CD8-positive, alpha-beta memory T cell (primary cell): ENCODE measurements around the gene RIC8B. TPM values are rescaled to one million over a fixed set of nuclear protein-coding genes. Genes with fewer than 3 reads are reported as not detected.

Experiments
- CTCF ChIA-PET: fragments of 350-600 bp; sonication (Branson Sonifier 250); formaldehyde crosslinking; loops from one replicate; lab custom pipeline; 2021; ENCODE audit warnings: antibody characterized with exemption; lab: Charles Lee
- POLR2A ChIA-PET: fragments of 350-600 bp; sonication (Branson Sonifier 250); formaldehyde crosslinking; loops from one replicate; lab custom pipeline; 2021; ENCODE audit warnings: antibody characterized with exemption; lab: Charles Lee
- DNase-seq, 5 donors: peaks; one replicate each; pipeline versions ENCODE4 v3.0.0 to v3.0.0-alpha.2; 2020 to 2022; ENCODE audit warnings: mixed read lengths in 1 of 5
- H3K27ac ChIP-seq: one replicate; pipeline ENCODE4 v1.7.0; 2013; ENCODE audit warnings: low read depth, mild to moderate bottlenecking, low read length, moderate library complexity
- H3K27me3 ChIP-seq: 2 replicates; pipeline ENCODE4 v1.7.0; 2013; ENCODE audit warnings: low read length, mild to moderate bottlenecking; ENCODE audit not compliant: insufficient read depth, poor library complexity, severe bottlenecking
- H3K36me3 ChIP-seq: 2 replicates; pipeline ENCODE4 v1.7.0; 2013; ENCODE audit warnings: mild to moderate bottlenecking, low read length, moderate library complexity; ENCODE audit not compliant: insufficient read depth
- H3K4me1 ChIP-seq: 2 replicates; pipeline ENCODE4 v1.7.0; 2013; ENCODE audit warnings: mild to moderate bottlenecking, low read length, moderate library complexity; ENCODE audit not compliant: insufficient read depth
- H3K4me3 ChIP-seq: 2 replicates; pipeline ENCODE4 v1.7.0; 2013; ENCODE audit warnings: mild to moderate bottlenecking, low read length
- H3K9me3 ChIP-seq: 2 replicates; pipeline ENCODE4 v1.7.0; 2013; ENCODE audit warnings: mild to moderate bottlenecking, low read length
- H3K27ac Mint-ChIP-seq, 8 donors: one replicate each; pipeline ENCODE4 v1.8.0; 2020 to 2021; ENCODE audit warnings: mixed read lengths in 8 of 8, mild to moderate bottlenecking in 6 of 8, inconsistent platforms in 3 of 8, moderate library complexity in 3 of 8
- H3K27me3 Mint-ChIP-seq, 2 donors: one replicate each; pipeline ENCODE4 v1.8.0; 2020 to 2021; ENCODE audit warnings: mixed read lengths in 2 of 2, mild to moderate bottlenecking in 1 of 2, moderate library complexity in 1 of 2
- H3K36me3 Mint-ChIP-seq, 3 donors: one replicate each; pipeline ENCODE4 v1.8.0; 2020 to 2021; ENCODE audit warnings: mixed read lengths in 3 of 3, inconsistent platforms in 1 of 3, mild to moderate bottlenecking in 1 of 3
- H3K4me1 Mint-ChIP-seq, 3 donors: one replicate each; pipeline ENCODE4 v1.8.0; 2020 to 2021; ENCODE audit warnings: mixed read lengths in 3 of 3, inconsistent platforms in 1 of 3, mild to moderate bottlenecking in 1 of 3
- H3K4me3 Mint-ChIP-seq, 7 donors: one replicate each; pipeline ENCODE4 v1.8.0; 2020 to 2021; ENCODE audit warnings: mixed read lengths in 7 of 7, mild to moderate bottlenecking in 6 of 7, moderate library complexity in 4 of 7, inconsistent platforms in 2 of 7
- H3K9me3 Mint-ChIP-seq, 5 donors: one replicate each; pipeline ENCODE4 v1.8.0; 2020 to 2022; ENCODE audit warnings: mixed read lengths in 5 of 5, mild to moderate bottlenecking in 3 of 5, moderate library complexity in 2 of 5, inconsistent platforms in 1 of 5
- polyA plus RNA-seq: library from polyadenylated mRNA; unstranded; fragments of 300-500 nt; fragmentation: Illumina TruSeq; gene quantifications from one replicate; pipeline ENCODE4 v1.2.3, GENCODE V29; 2021
- total RNA-seq, 2 experiments: library from RNA; stranded (reverse); gene quantifications; one replicate each; pipeline ENCODE4 v1.2.3, GENCODE V29; 2021

Gene RIC8B
- total and polyA plus RNA-seq, 3 experiments from 2014 or later = 9.9 to 11.2 (median 10.2) TPM

- Histone ChIP-seq H3K27me3 (no peaks in the 10 kb centered on the region), H3K4me1 (peaks cover 34% of the 10 kb centered on the region), H3K9me3 (no peaks in the 10 kb centered on the region), H3K36me3 (no peaks in the 10 kb centered on the region), H3K4me3 (peak overlapping the region; percentile 11), H3K27ac (peak overlapping the region; percentile 48)
- H3K27ac Mint-ChIP-seq = peak overlapping the region; percentile 87 to 98 (median 96)
- H3K4me1 Mint-ChIP-seq = peaks cover 38 to 54% (median 43%) of the 10 kb centered on the region in 3 donors
- peak in 4 of 5 donors; percentile 23 to 80 (median 62) for DNase-seq
- peaks cover 0 to 8% (median 0%) of the 10 kb centered on the region in 5 donors for H3K9me3 Mint-ChIP-seq
- ChIA-PET POLR2A (interaction anchor here (0.6 to 1.0 kb wide), 3 partner anchors 12 to 37 kb away, joined by 3 to 8 read pairs (median 3); no protein-coding TSS in a partner anchor), CTCF (interaction anchor here (0.7 to 1.3 kb wide), 4 partner anchors 10 to 172 kb away, joined by 3 read pairs; no protein-coding TSS in a partner anchor)
- no peaks in the 10 kb centered on the region for H3K27me3 Mint-ChIP-seq
- H3K36me3 Mint-ChIP-seq = peaks cover 0 to 6% (median 0%) of the 10 kb centered on the region in 3 donors
- peak overlapping the region in 6 of 7 donors; percentile 15 to 66 (median 44) for H3K4me3 Mint-ChIP-seq
Measured at GRCh38 chr12:106747973-106748436, 26.5 kb upstream of the RIC8B start.

- DNase-seq = peak in 1 of 5 donors; percentile 50
- CTCF ChIA-PET = no interaction called here
- no peak overlapping the region for H3K4me3 Mint-ChIP-seq
Measured at GRCh38 chr12:106750524-106750923, 24.0 kb upstream of the RIC8B start.

GRCh38 chr12:106753526-106753925, 21.0 kb upstream of the RIC8B start:
- no peaks in the 10 kb centered on the region for H3K27me3 ChIP-seq
- Mint-ChIP-seq H3K36me3 (peaks cover 0 to 11% (median 0%) of the 10 kb centered on the region in 3 donors), H3K4me3 (peak overlapping the region in 6 of 7 donors; percentile 58 to 85 (median 74)), H3K4me1 (peaks cover 34 to 44% (median 42%) of the 10 kb centered on the region in 3 donors), H3K9me3 (peaks cover 0 to 10% (median 0%) of the 10 kb centered on the region in 5 donors), H3K27me3 (no peaks in the 10 kb centered on the region), H3K27ac (peak overlapping the region; percentile 59 to 96 (median 81))
- no peaks in the 10 kb centered on the region for H3K36me3 ChIP-seq
- H3K9me3 ChIP-seq = no peaks in the 10 kb centered on the region
- POLR2A ChIA-PET = no interaction called here
- peak in 3 of 5 donors; percentile 31 to 61 (median 46) for DNase-seq
- CTCF ChIA-PET = interaction anchor here (0.6 kb wide), 1 partner anchor 12 kb away, joined by 3 read pairs; no protein-coding TSS in a partner anchor
- H3K4me3 ChIP-seq = peak overlapping the region; percentile 7
- peaks cover 28% of the 10 kb centered on the region for H3K4me1 ChIP-seq
- H3K27ac ChIP-seq = no peak overlapping the region

More at GRCh38 chr12:106750524-106750923, 24.0 kb upstream of the RIC8B start:
- H3K4me1 Mint-ChIP-seq = peaks cover 52 to 65% (median 61%) of the 10 kb centered on the region in 3 donors
- H3K27me3 Mint-ChIP-seq = no peaks in the 10 kb centered on the region
- H3K36me3 Mint-ChIP-seq = peaks cover 0 to 11% (median 0%) of the 10 kb centered on the region in 3 donors
- peak overlapping the region in 7 of 8 donors; percentile 40 to 88 (median 73) for H3K27ac Mint-ChIP-seq
- H3K9me3 Mint-ChIP-seq = peaks cover 0 to 10% (median 0%) of the 10 kb centered on the region in 5 donors
- Histone ChIP-seq H3K27ac (no peak overlapping the region), H3K27me3 (no peaks in the 10 kb centered on the region), H3K4me1 (peaks cover 51% of the 10 kb centered on the region), H3K36me3 (no peaks in the 10 kb centered on the region), H3K9me3 (no peaks in the 10 kb centered on the region), H3K4me3 (no peak overlapping the region)
- POLR2A ChIA-PET = no interaction called here

- Mint-ChIP-seq H3K27ac (peak overlapping the region in 7 of 8 donors; percentile 15 to 91 (median 80)), H3K4me1 (peaks cover 35 to 44% (median 38%) of the 10 kb centered on the region in 3 donors), H3K36me3 (peaks cover 0 to 11% (median 0%) of the 10 kb centered on the region in 3 donors), H3K9me3 (peaks cover 0 to 10% (median 0%) of the 10 kb centered on the region in 5 donors), H3K4me3 (peak overlapping the region in 4 of 7 donors; percentile 15 to 75 (median 43)), H3K27me3 (no peaks in the 10 kb centered on the region)
- Histone ChIP-seq H3K4me1 (peaks cover 26% of the 10 kb centered on the region), H3K27ac (no peak overlapping the region), H3K27me3 (no peaks in the 10 kb centered on the region), H3K4me3 (no peak overlapping the region), H3K36me3 (no peaks in the 10 kb centered on the region), H3K9me3 (no peaks in the 10 kb centered on the region)
- DNase-seq = no peak
- ChIA-PET CTCF (no interaction called here), POLR2A (interaction anchor here (0.6 kb wide), 1 partner anchor 114 kb away, joined by 9 read pairs; no protein-coding TSS in a partner anchor)
Measured at GRCh38 chr12:106754331-106754730, 20.2 kb upstream of the RIC8B start.

- H3K36me3 ChIP-seq = no peaks in the 10 kb centered on the region
- peaks cover 38 to 48% (median 39%) of the 10 kb centered on the region in 3 donors for H3K4me1 Mint-ChIP-seq
- H3K9me3 ChIP-seq = no peaks in the 10 kb centered on the region
- CTCF ChIA-PET = interaction anchor here (0.9 kb wide), 1 partner anchor 10 kb away, joined by 3 read pairs; no protein-coding TSS in a partner anchor
- peaks cover 0 to 4% (median 0%) of the 10 kb centered on the region in 5 donors for H3K9me3 Mint-ChIP-seq
- H3K4me3 ChIP-seq = no peak overlapping the region
- H3K27ac Mint-ChIP-seq = no peak overlapping the region
- H3K27me3 ChIP-seq = no peaks in the 10 kb centered on the region
- H3K27me3 Mint-ChIP-seq = no peaks in the 10 kb centered on the region
- peaks cover 39% of the 10 kb centered on the region for H3K4me1 ChIP-seq
- no peak for DNase-seq
- no peak overlapping the region for H3K27ac ChIP-seq
- H3K36me3 Mint-ChIP-seq = peaks cover 0 to 5% (median 0%) of the 10 kb centered on the region in 3 donors
- POLR2A ChIA-PET = no interaction called here
- H3K4me3 Mint-ChIP-seq = no peak overlapping the region
Measured at GRCh38 chr12:106757623-106758348, 16.7 kb upstream of the RIC8B start.

- CTCF ChIA-PET = interaction anchor here (0.9 kb wide), 1 partner anchor 10 kb away, joined by 3 read pairs; no protein-coding TSS in a partner anchor
- Mint-ChIP-seq H3K9me3 (no peaks in the 10 kb centered on the region), H3K4me3 (no peak overlapping the region), H3K4me1 (peaks cover 31 to 41% (median 32%) of the 10 kb centered on the region in 3 donors), H3K27ac (peak overlapping the region in 6 of 8 donors; percentile 29 to 76 (median 70)), H3K27me3 (no peaks in the 10 kb centered on the region), H3K36me3 (no peaks in the 10 kb centered on the region)
- H3K27ac ChIP-seq = no peak overlapping the region
- no peak overlapping the region for H3K4me3 ChIP-seq
- peaks cover 32% of the 10 kb centered on the region for H3K4me1 ChIP-seq
- H3K27me3 ChIP-seq = no peaks in the 10 kb centered on the region
- no peak for DNase-seq
- no peaks in the 10 kb centered on the region for H3K36me3 ChIP-seq
- H3K9me3 ChIP-seq = no peaks in the 10 kb centered on the region
- POLR2A ChIA-PET = no interaction called here
Measured at GRCh38 chr12:106758349-106759110, 16.0 kb upstream of the RIC8B start.

- ChIA-PET CTCF (interaction anchor here (1.0 kb wide), 1 partner anchor 82 kb away, joined by 3 read pairs; no protein-coding TSS in a partner anchor), POLR2A (interaction anchor here (1.5 kb wide), 1 partner anchor 12 kb away, joined by 8 read pairs; no protein-coding TSS in a partner anchor)
- Mint-ChIP-seq H3K27me3 (no peaks in the 10 kb centered on the region), H3K4me1 (peaks cover 20 to 29% (median 20%) of the 10 kb centered on the region in 3 donors), H3K27ac (peak overlapping the region; percentile 26 to 94 (median 87)), H3K9me3 (no peaks in the 10 kb centered on the region), H3K4me3 (peak overlapping the region in 6 of 7 donors; percentile 6 to 78 (median 70)), H3K36me3 (no peaks in the 10 kb centered on the region)
- no peaks in the 10 kb centered on the region for H3K27me3 ChIP-seq
- DNase-seq = no peak
- peaks cover 21% of the 10 kb centered on the region for H3K4me1 ChIP-seq
- no peaks in the 10 kb centered on the region for H3K9me3 ChIP-seq
- peak overlapping the region; percentile 39 for H3K4me3 ChIP-seq
- H3K27ac ChIP-seq = no peak overlapping the region
- H3K36me3 ChIP-seq = no peaks in the 10 kb centered on the region
Measured at GRCh38 chr12:106759526-106760183, 14.8 kb upstream of the RIC8B start.
